Neural cell (in vitro differentiated cells): ENCODE data around the gene SBSN. TPM values are rescaled to one million over a fixed set of nuclear protein-coding genes. Genes with fewer than 3 reads are reported as not detected.

Experiments
- H2AFZ ChIP-seq: fragments of 200-600, 300-800 bp; sonication (generic), shearing (Covaris generic); 2 replicates; pipeline ENCODE4 v1.6.0; 2014; ENCODE audit warnings: low read depth, mild to moderate bottlenecking, antibody characterized with exemption, low read length, moderate library complexity
- H3F3A ChIP-seq: fragments of 200-600 bp; shearing (Covaris generic); 2 replicates; pipeline ENCODE4 v1.6.1; 2016; ENCODE audit warnings: mild to moderate bottlenecking, moderate library complexity, mixed read lengths, antibody characterized with exemption, low read length; ENCODE audit not compliant: insufficient read depth, poor library complexity, severe bottlenecking
- H3K27ac ChIP-seq: fragments of 200-600, 300-800 bp; sonication (generic), shearing (Covaris generic); 2 replicates; pipeline ENCODE4 v1.5.1; 2014; ENCODE audit warnings: mild to moderate bottlenecking, low read length, moderate library complexity
- H3K27me3 ChIP-seq: fragments of 300-800, 200-600 bp; sonication (generic), shearing (Covaris generic); 2 replicates; pipeline ENCODE4 v1.6.0; 2014; ENCODE audit warnings: mild to moderate bottlenecking, low read depth, low read length, moderate library complexity; ENCODE audit not compliant: insufficient read depth
- H3K36me3 ChIP-seq: fragments of 300-800, 200-600 bp; sonication (generic), shearing (Covaris generic); 2 replicates; pipeline ENCODE4 v1.5.1; 2014; ENCODE audit warnings: mild to moderate bottlenecking, antibody characterized with exemption, low read length, moderate library complexity; ENCODE audit not compliant: insufficient read depth
- H3K4me2 ChIP-seq: fragments of 300-800, 200-600 bp; sonication (generic), shearing (Covaris generic); 2 replicates; pipeline ENCODE4 v1.6.0; 2014; ENCODE audit warnings: mild to moderate bottlenecking, low read length
- H3K4me3 ChIP-seq: fragments of 300-800, 200-600 bp; sonication (generic), shearing (Covaris generic); 2 replicates; pipeline ENCODE4 v1.5.1; 2014; ENCODE audit warnings: mild to moderate bottlenecking, low read length, moderate library complexity
- H3K79me2 ChIP-seq: fragments of 200-600 bp; shearing (Covaris generic); replicated peaks from 2 replicates; pipeline ENCODE4 v1.6.0; 2014; ENCODE audit warnings: mild to moderate bottlenecking, low read length, moderate library complexity; ENCODE audit not compliant: insufficient read depth
- H3K9ac ChIP-seq: fragments of 300-800, 200-600 bp; sonication (generic), shearing (Covaris generic); 2 replicates; pipeline ENCODE4 v1.6.1; 2016; ENCODE audit warnings: mild to moderate bottlenecking, low read length, mixed read lengths
- H3K9me2 ChIP-seq: fragments of 200-600 bp; shearing (Covaris generic); 2 replicates; pipeline ENCODE4 v1.6.1; 2016; ENCODE audit warnings: mild to moderate bottlenecking, low read length, mixed read lengths; ENCODE audit not compliant: insufficient read depth
- H3K9me3 ChIP-seq: fragments of 200-600, 300-800 bp; sonication (generic), shearing (Covaris generic); 2 replicates; pipeline ENCODE4 v1.6.1; 2016; ENCODE audit warnings: mild to moderate bottlenecking, mixed run types, low read length, moderate library complexity, mixed read lengths
- H4K20me1 ChIP-seq: fragments of 200-600 bp; shearing (Covaris generic); 2 replicates; pipeline ENCODE4 v1.6.1; 2016; ENCODE audit warnings: mild to moderate bottlenecking, mixed run types; ENCODE audit not compliant: insufficient read depth
- CTCF ChIP-seq: fragments of 450-650 bp; IDR thresholded peaks from 2 replicates; pipeline ENCODE4 v1.5.1; 2014; ENCODE audit warnings: antibody characterized with exemption, mild to moderate bottlenecking, moderate library complexity; ENCODE audit not compliant: poor library complexity, severe bottlenecking
- EP300 ChIP-seq: fragments of 450-650 bp; conservative IDR thresholded peaks from 2 replicates; pipeline ENCODE4 v1.6.1; 2014; ENCODE audit warnings: antibody characterized with exemption, mild to moderate bottlenecking, moderate library complexity; ENCODE audit not compliant: poor library complexity, severe bottlenecking
- EZH2 ChIP-seq: fragments of 200-600, 300-800 bp; shearing (Covaris generic), sonication (generic); IDR thresholded peaks from 2 replicates; pipeline ENCODE4 v1.6.1; 2014; ENCODE audit warnings: antibody characterized with exemption, low read length, borderline replicate concordance, mild to moderate bottlenecking; ENCODE audit not compliant: insufficient read depth, poor library complexity, severe bottlenecking
- MXI1 ChIP-seq: fragments of 450-650 bp; conservative IDR thresholded peaks from 2 replicates; pipeline ENCODE4 v1.6.1; 2014; ENCODE audit warnings: antibody characterized with exemption, mild to moderate bottlenecking; ENCODE audit not compliant: poor library complexity, severe bottlenecking
- POLR2AphosphoS5 ChIP-seq: IDR thresholded peaks from 2 replicates; pipeline ENCODE4 v1.6.1; 2012
- RAD21 ChIP-seq: fragments of 450-650 bp; conservative IDR thresholded peaks from 2 replicates; pipeline ENCODE4 v1.6.1; 2014; ENCODE audit warnings: antibody characterized with exemption, mild to moderate bottlenecking, moderate library complexity
- REST ChIP-seq: IDR thresholded peaks from 2 replicates; pipeline ENCODE4 v1.6.1; 2012; ENCODE audit warnings: borderline replicate concordance
- SMC3 ChIP-seq: fragments of 450-650 bp; conservative IDR thresholded peaks from 2 replicates; pipeline ENCODE4 v1.6.1; 2014; ENCODE audit warnings: antibody characterized with exemption, mild to moderate bottlenecking, moderate library complexity; ENCODE audit not compliant: poor library complexity
- polyA plus RNA-seq: library from polyadenylated mRNA; depleted of rRNA; stranded (reverse); fragments of >200 nt; gene quantifications from 2 replicates; pipeline ENCODE4 v1.2.3, GENCODE V29; 2014

Gene SBSN
- polyA plus RNA-seq, 1 donor from 2014 or later: not detected

- H3K27me3 ChIP-seq: no peaks in the 10 kb centered on the region
- no peaks in the 10 kb centered on the region for H3K79me2 ChIP-seq
- H3K9ac ChIP-seq: no peak overlapping the region
- TF ChIP-seq EP300: no peak
- no peak for TF ChIP-seq RAD21
- TF ChIP-seq REST: no peak
- no peak overlapping the region for H2AFZ ChIP-seq
- H3K4me3 ChIP-seq: no peak overlapping the region
- no peaks in the 10 kb centered on the region for H4K20me1 ChIP-seq
- no peaks in the 10 kb centered on the region for H3K36me3 ChIP-seq
- H3K9me2 ChIP-seq: no peaks in the 10 kb centered on the region
- no peaks in the 10 kb centered on the region for H3F3A ChIP-seq
- H3K9me3 ChIP-seq: no peaks in the 10 kb centered on the region
- H3K4me2 ChIP-seq: no peak overlapping the region
- H3K27ac ChIP-seq: no peak overlapping the region
Measured at GRCh38 chr19:35487656-35488182, 40.4 kb downstream of the SBSN start.

- no peaks in the 10 kb centered on the region for H3K9me2 ChIP-seq
- H3K9me3 ChIP-seq: no peaks in the 10 kb centered on the region
- H3F3A ChIP-seq: no peaks in the 10 kb centered on the region
- TF ChIP-seq EP300: no peak
- no peak for TF ChIP-seq CTCF
- no peak for TF ChIP-seq RAD21
- no peak for TF ChIP-seq EZH2
- TF ChIP-seq MXI1: no peak
- TF ChIP-seq SMC3: no peak
- no peak for TF ChIP-seq POLR2AphosphoS5
- no peaks in the 10 kb centered on the region for H4K20me1 ChIP-seq
- no peak overlapping the region for H3K27ac ChIP-seq
- no peaks in the 10 kb centered on the region for H3K79me2 ChIP-seq
- no peak overlapping the region for H3K4me3 ChIP-seq
- H3K9ac ChIP-seq: no peak overlapping the region
- H3K27me3 ChIP-seq: no peaks in the 10 kb centered on the region
- H3K4me2 ChIP-seq: no peak overlapping the region
- H3K36me3 ChIP-seq: no peaks in the 10 kb centered on the region
- H2AFZ ChIP-seq: no peak overlapping the region
Measured at GRCh38 chr19:35486268-35486708, 41.8 kb downstream of the SBSN start.
